ENCODE measurements around the gene KCNK18.
A peak's percentile ranks its signal among the peaks of the same experiment; 100 is the strongest.

The KCNK18 gene

GRCh38 chr10:117239051-117239450 is 41.8 kb downstream of the KCNK18 start:
- Histone ChIP-seq H3K36me3 (no peaks in the 10 kb centered on the region), H3K27me3 (ENCODE audit: insufficient read depth, low read depth, severe bottlenecking) (peaks cover 82% of the 10 kb centered on the region), H3K27ac (no peak overlapping the region), H3K9me3 (ENCODE audit: severe bottlenecking) (no peaks in the 10 kb centered on the region), H3K4me3 (ENCODE audit: low read depth, low read length) (no peak overlapping the region)
- DNase-seq, result no peak
- no peak for TF ChIP-seq CTCF (IDR thresholded peaks at IDR 0.05; ENCODE audit: low read depth, low read length)

GRCh38 chr10:117239721-117240620 is 42.7 kb downstream of the KCNK18 start:
- H3K9me3 ChIP-seq (ENCODE audit: severe bottlenecking), result no peaks in the 10 kb centered on the region
- no peak overlapping the region for H3K27ac ChIP-seq
- TF ChIP-seq CTCF (IDR thresholded peaks at IDR 0.05; ENCODE audit: low read depth, low read length), result no peak
- H3K36me3 ChIP-seq, result no peaks in the 10 kb centered on the region
- H3K4me3 ChIP-seq (ENCODE audit: low read depth, low read length), result no peak overlapping the region
- DNase-seq, result no peak
- peaks cover 80% of the 10 kb centered on the region for H3K27me3 ChIP-seq (ENCODE audit: insufficient read depth, low read depth, severe bottlenecking)

- peak within 1 kb of the TSS; percentile 25 for H3K4me3 ChIP-seq (ENCODE audit: low read depth, low read length)
- no peak within 1 kb of the TSS for H3K27ac ChIP-seq
- H3K9me3 ChIP-seq (ENCODE audit: severe bottlenecking), result no peaks in the 10 kb centered on the region
- peaks cover 73% of the 10 kb centered on the region for H3K27me3 ChIP-seq (ENCODE audit: insufficient read depth, low read depth, severe bottlenecking)
- TF ChIP-seq CTCF (IDR thresholded peaks at IDR 0.05; ENCODE audit: low read depth, low read length), result no peak
- no peak for DNase-seq
- no peaks in the 10 kb centered on the region for H3K36me3 ChIP-seq
Observed at GRCh38 chr10:117240621-117241529, 43.6 kb downstream of the KCNK18 start, which contains the start of gene SLC18A2. Gene SLC18A2 (plus strand): TSS chr10:117241114. CDS start chr10:117241694, 580 bp downstream.

- H3K27ac ChIP-seq, result no peak overlapping the region
- peaks cover 73% of the 10 kb centered on the region for H3K27me3 ChIP-seq (ENCODE audit: insufficient read depth, low read depth, severe bottlenecking)
- no peaks in the 10 kb centered on the region for H3K9me3 ChIP-seq (ENCODE audit: severe bottlenecking)
- H3K36me3 ChIP-seq, result no peaks in the 10 kb centered on the region
- H3K4me3 ChIP-seq (ENCODE audit: low read depth, low read length), result no peak overlapping the region
- no peak for DNase-seq
- TF ChIP-seq CTCF (IDR thresholded peaks at IDR 0.05; ENCODE audit: low read depth, low read length), result no peak
Observed at GRCh38 chr10:117241541-117242462, 44.5 kb downstream of the KCNK18 start.

- Histone ChIP-seq H3K27ac (no peak overlapping the region), H3K9me3 (ENCODE audit: severe bottlenecking) (no peaks in the 10 kb centered on the region), H3K36me3 (no peaks in the 10 kb centered on the region), H3K27me3 (ENCODE audit: insufficient read depth, low read depth, severe bottlenecking) (peaks cover 74% of the 10 kb centered on the region), H3K4me3 (ENCODE audit: low read depth, low read length) (no peak overlapping the region)
- no peak for DNase-seq
- no peak for TF ChIP-seq CTCF (IDR thresholded peaks at IDR 0.05; ENCODE audit: low read depth, low read length)
Observed at GRCh38 chr10:117242463-117242832, 45.2 kb downstream of the KCNK18 start.
